Measurements from ENCODE around the gene NLRP13. TPM values are rescaled to one million over a fixed set of nuclear protein-coding genes. Genes with fewer than 3 reads are reported as not detected.
"Not testable (repeated sequence)": the region's sequence is repeated elsewhere in the genome, so short reads cannot be mapped to it uniquely, and the experiment has no call there.

NLRP13 gene
- total and polyA plus RNA-seq, 2 experiments from 2014 or later: not detected

DNA sequence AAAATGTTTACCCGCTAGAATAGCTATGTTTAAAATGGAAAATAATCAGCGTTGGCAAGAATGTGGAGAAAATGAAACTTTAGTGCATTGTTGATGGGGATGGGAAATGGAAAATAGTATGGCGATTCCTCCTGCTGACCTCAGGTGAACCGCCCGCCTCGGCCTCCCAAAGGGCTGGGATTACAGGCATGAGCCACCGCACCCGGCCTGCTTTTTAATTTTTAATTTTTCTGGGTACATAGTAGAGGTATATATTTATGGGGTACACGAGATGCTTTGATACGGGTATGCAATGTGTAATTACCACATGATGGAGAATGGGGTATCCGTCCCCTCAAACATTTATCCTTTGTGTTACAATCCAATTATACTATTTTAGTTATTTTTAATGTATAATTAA, 8.2 kb upstream of the NLRP13 start:
- Histone ChIP-seq H2AFZ (no peak overlapping the region), H3K27ac (no peak overlapping the region), H3K4me3 (no peak overlapping the region), H3F3A (ENCODE audit: insufficient read depth) (no peaks in the 10 kb centered on the region), H3K4me2 (ENCODE audit: unreplicated experiment) (no peak overlapping the region), H3K79me2 (ENCODE audit: insufficient read depth) (no peaks in the 10 kb centered on the region), H3K4me1 (ENCODE audit: insufficient read depth) (no peaks in the 10 kb centered on the region), H3K27me3 (replicated peaks; ENCODE audit: insufficient read depth) (no peaks in the 10 kb centered on the region), H3K9me2 (ENCODE audit: insufficient read depth) (no peaks in the 10 kb centered on the region), H3K9me3 (ENCODE audit: low read depth) (no peaks in the 10 kb centered on the region), H3K9ac (no peak overlapping the region), H3K36me3 (ENCODE audit: low read depth) (no peaks in the 10 kb centered on the region), H4K20me1 (ENCODE audit: insufficient read depth) (no peaks in the 10 kb centered on the region)
- no peak for TF ChIP-seq EZH2 (IDR thresholded peaks at IDR 0.05; ENCODE audit: insufficient read depth, poor library complexity, severe bottlenecking)
- TF ChIP-seq EZH2phosphoT487 (IDR thresholded peaks at IDR 0.05; ENCODE audit: insufficient read depth, low read depth): no peak
- no peak for DNase-seq
- 53 to 57% methylated on average over 11 of the region's 11 CpGs for WGBS, 2 experiments (ENCODE audit: low coverage in 1 of 2, low lambda C conversion rate in 2 of 2, missing lambda C conversion rate in 2 of 2)
- in situ Hi-C loops (cut with MboI): no loop called here

DNA sequence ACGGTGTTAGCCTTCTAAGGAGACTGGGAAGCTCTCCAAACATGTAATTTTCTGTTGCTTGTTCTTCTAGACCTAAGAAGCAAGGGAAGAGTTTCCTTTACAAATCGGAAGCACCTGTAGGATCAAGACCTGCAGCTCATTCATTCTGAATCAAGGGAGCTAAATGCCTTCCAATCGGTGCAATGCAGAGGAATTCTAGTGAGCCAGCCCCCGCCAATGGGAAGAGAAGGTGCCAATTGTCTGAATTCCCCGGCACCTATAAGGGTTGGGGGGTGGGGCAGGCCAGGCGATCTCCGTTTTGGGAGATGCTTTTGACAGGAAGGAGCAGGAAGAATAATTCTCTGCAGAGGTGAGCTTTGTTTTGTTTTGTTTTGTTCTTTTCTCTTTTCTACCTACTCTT, 7.1 kb upstream of the NLRP13 start:
- no peak overlapping the region for H3K4me3 ChIP-seq
- no peaks in the 10 kb centered on the region for H3K79me2 ChIP-seq (ENCODE audit: insufficient read depth)
- no peaks in the 10 kb centered on the region for H3F3A ChIP-seq (ENCODE audit: insufficient read depth)
- H3K4me1 ChIP-seq (ENCODE audit: insufficient read depth): no peaks in the 10 kb centered on the region
- no peak overlapping the region for H3K9ac ChIP-seq
- H3K4me2 ChIP-seq (ENCODE audit: unreplicated experiment): no peak overlapping the region
- H3K9me3 ChIP-seq (ENCODE audit: low read depth): no peaks in the 10 kb centered on the region
- H4K20me1 ChIP-seq (ENCODE audit: insufficient read depth): no peaks in the 10 kb centered on the region
- DNase-seq: no peak
- H3K27me3 ChIP-seq (replicated peaks; ENCODE audit: insufficient read depth): no peaks in the 10 kb centered on the region
- TF ChIP-seq EZH2phosphoT487 (IDR thresholded peaks at IDR 0.05; ENCODE audit: insufficient read depth, low read depth) (no peak), EZH2 (IDR thresholded peaks at IDR 0.05; ENCODE audit: insufficient read depth, poor library complexity, severe bottlenecking) (no peak)
- 14 to 24% methylated on average over 7 of the region's 7 CpGs for WGBS, 2 experiments (ENCODE audit: low coverage in 1 of 2, low lambda C conversion rate in 2 of 2, missing lambda C conversion rate in 2 of 2)
- no peak overlapping the region for H3K27ac ChIP-seq
- no peaks in the 10 kb centered on the region for H3K9me2 ChIP-seq (ENCODE audit: insufficient read depth)
- no peaks in the 10 kb centered on the region for H3K36me3 ChIP-seq (ENCODE audit: low read depth)
- no peak overlapping the region for H2AFZ ChIP-seq
- in situ Hi-C loops (cut with MboI): no loop called here

DNA sequence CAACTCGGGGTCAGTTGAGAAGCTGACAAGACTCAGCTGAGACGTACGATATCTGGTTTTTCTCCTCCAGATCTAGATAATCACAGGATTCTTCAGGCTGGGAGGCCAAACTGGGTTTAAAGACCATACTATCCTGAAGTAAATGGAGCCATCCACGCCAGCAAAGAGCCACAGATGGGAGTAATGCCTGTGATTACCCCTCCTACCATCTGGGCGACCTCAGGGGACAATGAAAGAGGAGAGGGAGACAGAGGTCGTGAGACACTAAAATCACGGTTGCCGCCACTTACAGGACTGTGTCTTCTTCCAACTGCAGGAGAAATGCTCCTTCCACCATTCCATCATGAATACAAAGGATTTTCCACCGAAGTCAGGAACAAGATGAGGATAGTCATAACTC, 3.1 kb upstream of the NLRP13 start:
- no peak for DNase-seq
- Histone ChIP-seq H3K36me3 (ENCODE audit: low read depth) (no peaks in the 10 kb centered on the region), H3K9me2 (ENCODE audit: insufficient read depth) (no peaks in the 10 kb centered on the region), H2AFZ (no peak overlapping the region), H3K27ac (no peak overlapping the region), H3K4me1 (ENCODE audit: insufficient read depth) (no peaks in the 10 kb centered on the region), H3F3A (ENCODE audit: insufficient read depth) (no peaks in the 10 kb centered on the region), H3K9ac (no peak overlapping the region), H4K20me1 (ENCODE audit: insufficient read depth) (no peaks in the 10 kb centered on the region), H3K27me3 (replicated peaks; ENCODE audit: insufficient read depth) (no peaks in the 10 kb centered on the region), H3K9me3 (ENCODE audit: low read depth) (no peaks in the 10 kb centered on the region), H3K79me2 (ENCODE audit: insufficient read depth) (no peaks in the 10 kb centered on the region), H3K4me3 (no peak overlapping the region), H3K4me2 (ENCODE audit: unreplicated experiment) (no peak overlapping the region)
- TF ChIP-seq EZH2phosphoT487 (IDR thresholded peaks at IDR 0.05; ENCODE audit: insufficient read depth, low read depth) (no peak), EZH2 (IDR thresholded peaks at IDR 0.05; ENCODE audit: insufficient read depth, poor library complexity, severe bottlenecking) (no peak)
- in situ Hi-C loops (cut with MboI): no loop called here
- 40 to 41% methylated on average over 9 of the region's 9 CpGs for WGBS, 2 experiments (ENCODE audit: low coverage in 1 of 2, low lambda C conversion rate in 2 of 2, missing lambda C conversion rate in 2 of 2)

DNA sequence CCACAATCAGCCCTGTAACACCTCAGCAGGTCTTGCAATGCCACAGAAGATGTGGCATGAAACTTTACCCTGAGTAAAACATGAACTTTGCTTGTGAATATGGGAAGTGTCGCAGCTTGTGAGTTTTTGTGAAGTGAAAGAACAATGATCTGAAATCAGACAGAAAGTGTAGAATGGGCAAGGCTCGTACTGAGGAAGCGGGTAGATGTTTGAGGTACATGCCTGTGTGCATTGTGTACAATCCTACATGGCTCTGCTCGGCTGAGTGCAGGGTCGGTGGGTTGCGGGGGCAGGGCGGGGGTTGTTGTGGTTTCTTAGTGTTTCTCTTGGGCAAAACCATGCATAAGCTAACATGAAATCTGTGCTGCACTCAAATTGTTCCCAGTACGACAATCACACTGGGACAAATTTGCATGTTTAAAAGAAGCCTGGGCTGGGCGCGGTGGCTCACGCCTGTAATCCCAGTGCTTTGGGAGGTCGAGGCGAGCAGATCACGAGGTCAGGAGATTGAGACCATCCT, 1.1 kb downstream of the NLRP13 start:
- Histone ChIP-seq H3K4me2 (ENCODE audit: unreplicated experiment) (no peak overlapping the region), H3K79me2 (ENCODE audit: insufficient read depth) (no peaks in the 10 kb centered on the region), H3K9me2 (ENCODE audit: insufficient read depth) (no peaks in the 10 kb centered on the region), H3K9me3 (ENCODE audit: low read depth) (no peaks in the 10 kb centered on the region), H3K27ac (no peak overlapping the region), H3F3A (ENCODE audit: insufficient read depth) (no peaks in the 10 kb centered on the region), H3K27me3 (replicated peaks; ENCODE audit: insufficient read depth) (no peaks in the 10 kb centered on the region), H3K36me3 (ENCODE audit: low read depth) (no peaks in the 10 kb centered on the region), H3K4me3 (no peak overlapping the region), H4K20me1 (ENCODE audit: insufficient read depth) (no peaks in the 10 kb centered on the region), H3K9ac (no peak overlapping the region), H2AFZ (no peak overlapping the region), H3K4me1 (ENCODE audit: insufficient read depth) (no peaks in the 10 kb centered on the region)
- in situ Hi-C loops (cut with MboI): no loop called here
- WGBS, 2 experiments (ENCODE audit: low coverage in 1 of 2, low lambda C conversion rate in 2 of 2, missing lambda C conversion rate in 2 of 2): 49 to 52% methylated on average over 13 to 14 of the region's 14 CpGs
- DNase-seq: no peak
- no peak for TF ChIP-seq EZH2phosphoT487 (IDR thresholded peaks at IDR 0.05; ENCODE audit: insufficient read depth, low read depth)
- no peak for TF ChIP-seq EZH2 (IDR thresholded peaks at IDR 0.05; ENCODE audit: insufficient read depth, poor library complexity, severe bottlenecking)

DNA sequence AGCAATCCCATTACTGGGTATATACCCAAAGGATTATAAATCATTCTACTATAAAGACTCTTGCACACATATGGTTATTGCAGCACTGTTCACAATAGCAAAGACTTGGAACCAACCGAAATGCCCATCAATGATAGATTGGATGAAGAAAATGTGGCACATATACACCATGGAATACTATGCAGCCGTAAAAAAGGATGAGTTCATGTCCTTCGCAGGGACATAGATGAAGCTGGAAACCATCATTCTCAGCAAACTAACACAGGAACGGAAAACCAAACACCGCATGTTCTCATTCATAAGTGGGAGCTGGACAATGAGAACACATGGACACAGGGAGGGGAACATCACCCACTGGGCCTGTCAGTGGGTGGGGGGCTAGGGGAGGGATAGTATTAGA, 2.9 kb downstream of the NLRP13 start:
- H3F3A ChIP-seq (ENCODE audit: insufficient read depth); H3K79me2 ChIP-seq (ENCODE audit: insufficient read depth); H3K4me2 ChIP-seq (ENCODE audit: unreplicated experiment); H3K27me3 ChIP-seq (replicated peaks; ENCODE audit: insufficient read depth); H3K9ac ChIP-seq; H3K27ac ChIP-seq; H3K4me3 ChIP-seq; H3K9me2 ChIP-seq (ENCODE audit: insufficient read depth); DNase-seq; H3K36me3 ChIP-seq (ENCODE audit: low read depth); in situ Hi-C loops (cut with MboI); H4K20me1 ChIP-seq (ENCODE audit: insufficient read depth); H2AFZ ChIP-seq; H3K9me3 ChIP-seq (ENCODE audit: low read depth); H3K4me1 ChIP-seq (ENCODE audit: insufficient read depth): not testable (repeated sequence)
- 47 to 50% methylated on average over 5 of the region's 5 CpGs for WGBS, 2 experiments (ENCODE audit: low coverage in 1 of 2, low lambda C conversion rate in 2 of 2, missing lambda C conversion rate in 2 of 2)

All from GM23248 (cell line).